Pulmonary artery endothelial cell (primary cell): ENCODE results near the gene ABLIM3. TPM values are rescaled to one million over a fixed set of nuclear protein-coding genes. Genes with fewer than 3 reads are reported as not detected.

Experiments
- DNase-seq: peaks from one replicate; pipeline ENCODE4 v3.0.0-alpha.2; 2011; ENCODE audit warnings: low read depth, low spot score
- total RNA-seq: library from RNA; depleted of rRNA; stranded (reverse); fragments of >200 nt; gene quantifications from 2 replicates; pipeline ENCODE4 v1.2.3, GENCODE V29; 2014

The ABLIM3 gene
- total RNA-seq, 1 donor from 2014 or later = 18.8 TPM

DNA sequence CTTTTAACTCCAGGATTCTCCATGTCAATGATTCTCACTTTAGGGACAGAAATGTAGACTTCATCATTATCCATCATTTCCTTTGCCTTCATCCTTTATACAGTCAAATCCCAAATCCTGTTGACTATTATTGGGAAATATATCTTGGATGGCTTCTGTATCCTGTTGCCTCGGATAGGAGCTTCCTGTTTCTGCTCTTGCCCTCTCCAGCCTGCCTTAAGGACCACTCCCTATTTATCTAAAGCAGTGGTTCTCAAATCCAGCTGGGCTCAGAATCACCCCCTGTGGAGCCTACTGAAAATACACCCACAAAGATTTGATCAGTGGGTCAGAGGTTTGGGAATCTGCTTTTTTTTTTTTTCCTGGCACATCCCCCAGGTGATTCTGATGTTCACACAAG is 138.8 kb downstream of the ABLIM3 start:
- DNase-seq = no peak

DNA sequence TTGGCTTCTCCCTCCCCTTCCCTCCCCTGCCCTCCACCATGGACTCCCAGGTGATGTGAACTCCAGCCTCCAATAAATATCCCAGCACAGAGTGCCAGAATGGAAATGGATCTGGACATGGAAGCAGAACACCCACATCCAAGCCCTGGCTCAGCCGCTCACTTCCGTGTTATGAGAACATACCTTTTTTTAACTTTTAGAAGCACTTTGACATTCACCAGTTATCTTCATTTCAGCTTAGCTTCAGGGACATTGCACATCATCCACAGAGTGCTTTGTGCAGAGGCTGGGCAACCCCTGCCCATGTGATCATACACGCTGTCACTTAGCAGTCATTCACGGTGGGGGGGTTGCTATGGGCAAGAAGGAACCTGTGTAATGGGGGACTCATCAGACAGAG is 139.5 kb downstream of the ABLIM3 start:
- DNase-seq = no peak

DNA sequence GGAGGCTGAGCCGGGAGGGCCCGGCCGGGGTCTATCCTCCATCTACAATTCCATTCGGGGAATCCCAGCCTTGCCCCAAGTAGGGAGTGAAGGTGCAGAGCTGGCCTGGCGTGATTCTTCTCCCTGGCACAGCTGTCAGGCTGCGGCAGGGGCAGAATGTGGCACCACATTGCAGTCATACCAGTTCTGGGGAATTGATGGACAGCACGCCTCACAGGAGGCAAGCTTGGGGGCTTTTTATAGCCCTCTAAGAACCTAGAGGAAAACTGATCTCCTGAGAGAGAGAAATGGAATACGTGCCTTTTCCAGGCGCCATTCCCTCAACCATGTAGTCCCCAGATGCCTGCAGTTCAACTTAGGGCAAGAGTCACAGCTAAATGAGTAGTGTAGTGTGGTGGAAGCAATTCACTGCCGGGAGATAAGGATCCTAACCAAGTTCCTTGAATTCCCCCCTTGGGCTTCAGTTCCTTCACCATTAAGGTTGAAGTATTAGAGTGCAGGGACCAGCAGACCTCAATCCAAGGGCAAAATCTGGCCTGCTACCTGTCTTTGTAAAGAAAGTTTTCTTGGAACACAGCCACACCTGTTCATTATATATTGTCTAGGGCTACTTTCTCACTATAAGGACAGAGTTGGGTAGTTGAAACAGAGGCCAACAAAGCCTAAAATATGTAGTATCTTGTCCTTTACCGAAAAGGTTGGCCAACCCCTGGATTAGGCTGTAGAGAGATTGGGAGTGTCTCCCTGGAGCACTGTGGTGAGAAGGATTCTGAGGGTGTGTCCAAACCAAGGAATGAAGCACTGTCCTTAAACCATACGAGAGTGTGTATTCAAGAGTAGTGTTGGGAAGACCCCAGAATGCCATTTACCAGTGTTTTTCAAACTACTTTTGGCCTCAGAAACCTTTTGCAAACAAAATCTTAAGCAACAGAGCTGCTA is 141.0 kb downstream of the ABLIM3 start:
- DNase-seq = no peak

DNA sequence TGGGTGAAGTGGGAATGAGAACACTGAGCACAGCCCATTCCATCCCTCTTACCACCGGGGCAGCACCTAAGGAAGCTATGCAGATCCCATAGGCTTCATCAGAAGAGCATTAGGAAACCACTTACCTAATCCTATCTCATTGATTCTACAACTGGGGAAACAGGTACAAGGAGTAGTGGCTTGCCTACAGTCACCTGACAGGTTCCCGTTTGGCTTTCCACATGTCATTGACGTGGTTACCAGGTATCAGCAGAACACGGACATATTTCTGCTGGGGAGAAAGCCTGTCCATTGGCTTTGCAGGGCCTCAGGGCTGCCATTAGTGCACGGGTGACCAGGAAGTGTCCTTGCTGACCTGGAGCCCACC is 141.7 kb downstream of the ABLIM3 start:
- DNase-seq = no peak

DNA sequence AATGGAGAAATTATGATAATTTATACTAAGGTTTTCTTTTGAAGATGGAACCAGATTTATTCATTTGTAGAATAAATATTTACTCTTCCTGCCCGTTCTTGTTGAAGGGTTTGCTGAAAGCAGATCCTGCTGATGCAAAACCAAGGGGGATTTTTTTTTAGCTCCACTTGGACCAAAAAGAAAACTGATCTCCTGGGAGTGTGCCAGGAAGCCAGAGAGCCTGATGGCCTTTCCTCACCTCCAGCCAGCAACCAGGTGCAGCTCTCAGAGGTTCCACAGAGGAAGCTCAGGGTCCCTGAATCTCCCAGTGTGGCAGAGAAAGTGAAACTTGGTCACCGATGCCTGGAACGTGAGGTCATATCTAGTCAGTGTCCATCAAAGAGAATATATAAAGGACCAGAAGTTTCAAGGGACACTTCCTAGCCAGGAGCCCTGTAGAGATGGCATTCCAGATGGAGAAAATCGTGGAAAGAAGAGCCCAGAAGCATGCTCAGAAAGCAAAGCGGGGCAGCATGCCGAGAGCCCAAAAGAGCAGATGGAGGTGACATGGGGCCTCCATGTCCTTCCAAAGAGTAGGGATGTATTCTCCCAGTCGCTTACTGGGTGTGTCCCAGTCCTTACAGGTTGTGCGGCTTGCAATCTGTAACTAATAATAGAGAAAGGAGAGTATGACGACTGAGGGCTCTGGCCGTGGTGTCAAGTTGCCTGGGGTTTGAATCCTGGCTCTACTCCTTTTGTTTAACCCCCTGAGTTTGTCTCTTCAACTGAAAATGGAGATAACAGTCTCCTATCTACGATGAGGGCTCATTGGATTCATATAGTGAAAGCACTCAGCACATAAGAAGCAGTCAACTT is 142.6 kb downstream of the ABLIM3 start:
- no peak for DNase-seq

DNA sequence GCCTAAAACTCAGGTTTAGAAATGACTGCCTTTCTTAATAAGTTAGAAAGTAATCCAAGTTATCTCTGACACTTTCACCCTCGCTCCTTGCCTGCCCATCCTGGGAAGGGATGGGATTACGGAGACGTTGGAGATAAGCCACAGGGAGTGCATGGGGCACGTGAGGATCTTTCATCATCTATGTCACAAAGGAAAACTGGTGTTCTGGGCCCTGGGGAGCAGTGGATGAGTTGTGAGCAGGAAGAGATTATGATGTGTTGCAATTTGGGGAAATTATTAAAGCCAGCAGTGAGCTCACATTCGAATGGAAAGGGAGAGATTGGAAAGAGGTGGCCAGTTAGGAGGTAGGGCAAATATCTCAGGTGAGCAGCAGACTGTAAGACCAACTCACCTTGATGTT is 143.2 kb downstream of the ABLIM3 start:
- no peak for DNase-seq

DNA sequence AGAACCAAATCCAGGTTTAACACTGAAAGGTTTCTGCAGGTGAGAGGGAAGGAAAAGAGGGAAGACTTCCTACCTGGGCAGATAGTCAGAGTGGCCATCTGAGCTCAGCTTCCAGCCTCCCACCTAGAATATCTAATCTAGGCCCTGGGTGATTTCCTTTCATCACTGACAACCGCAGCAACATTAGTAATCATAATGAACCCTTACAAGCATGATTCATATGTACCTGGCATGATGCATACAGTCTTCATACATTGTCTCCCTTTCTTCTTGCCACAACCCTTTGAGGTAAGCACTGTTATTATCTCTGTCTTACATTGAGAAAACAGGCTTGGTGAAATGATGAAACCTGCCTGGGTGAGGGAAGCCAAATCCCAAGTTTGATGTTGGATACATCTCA is 143.9 kb downstream of the ABLIM3 start:
- DNase-seq = no peak

DNA sequence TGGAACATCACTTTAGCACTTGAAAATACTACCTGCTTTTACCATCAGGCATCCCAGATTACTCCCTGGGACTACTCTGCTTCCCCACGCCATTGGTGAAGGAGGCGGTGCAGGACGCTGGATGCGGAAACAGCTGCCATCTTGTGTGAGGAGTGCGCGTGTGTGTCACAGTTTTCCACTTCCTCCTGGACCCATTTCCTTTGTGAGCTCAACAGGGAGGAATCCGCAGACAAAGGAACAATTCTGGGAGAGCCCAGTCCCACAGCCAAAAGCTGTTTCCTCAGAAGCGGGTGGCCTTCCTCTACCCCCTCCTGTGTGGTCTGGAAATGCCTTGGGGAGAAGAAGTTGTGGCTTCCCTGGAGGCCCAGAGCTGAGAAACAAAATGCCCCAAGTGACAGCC is 147.1 kb downstream of the ABLIM3 start:
- peak; percentile 89 for DNase-seq

DNA sequence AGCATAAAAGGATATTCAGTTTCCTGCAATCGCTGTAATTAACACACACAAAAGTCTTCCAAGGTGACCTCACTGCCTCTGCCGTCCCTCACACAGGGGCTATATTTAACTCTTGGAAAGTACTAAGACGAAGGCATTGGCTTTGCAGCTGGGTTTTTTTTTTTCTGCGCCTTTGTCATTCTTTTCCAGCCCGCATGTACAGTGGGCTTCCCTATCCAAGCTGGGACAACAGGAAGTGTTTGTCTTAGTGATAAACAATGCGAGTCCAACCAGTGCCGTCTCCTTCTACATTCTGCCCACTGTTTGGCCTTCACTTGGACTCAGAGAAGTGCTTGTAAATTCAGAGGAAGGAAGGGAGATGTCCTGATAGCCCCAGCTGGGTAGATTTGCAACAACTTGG is 148.0 kb downstream of the ABLIM3 start:
- peak; percentile 78 for DNase-seq

DNA sequence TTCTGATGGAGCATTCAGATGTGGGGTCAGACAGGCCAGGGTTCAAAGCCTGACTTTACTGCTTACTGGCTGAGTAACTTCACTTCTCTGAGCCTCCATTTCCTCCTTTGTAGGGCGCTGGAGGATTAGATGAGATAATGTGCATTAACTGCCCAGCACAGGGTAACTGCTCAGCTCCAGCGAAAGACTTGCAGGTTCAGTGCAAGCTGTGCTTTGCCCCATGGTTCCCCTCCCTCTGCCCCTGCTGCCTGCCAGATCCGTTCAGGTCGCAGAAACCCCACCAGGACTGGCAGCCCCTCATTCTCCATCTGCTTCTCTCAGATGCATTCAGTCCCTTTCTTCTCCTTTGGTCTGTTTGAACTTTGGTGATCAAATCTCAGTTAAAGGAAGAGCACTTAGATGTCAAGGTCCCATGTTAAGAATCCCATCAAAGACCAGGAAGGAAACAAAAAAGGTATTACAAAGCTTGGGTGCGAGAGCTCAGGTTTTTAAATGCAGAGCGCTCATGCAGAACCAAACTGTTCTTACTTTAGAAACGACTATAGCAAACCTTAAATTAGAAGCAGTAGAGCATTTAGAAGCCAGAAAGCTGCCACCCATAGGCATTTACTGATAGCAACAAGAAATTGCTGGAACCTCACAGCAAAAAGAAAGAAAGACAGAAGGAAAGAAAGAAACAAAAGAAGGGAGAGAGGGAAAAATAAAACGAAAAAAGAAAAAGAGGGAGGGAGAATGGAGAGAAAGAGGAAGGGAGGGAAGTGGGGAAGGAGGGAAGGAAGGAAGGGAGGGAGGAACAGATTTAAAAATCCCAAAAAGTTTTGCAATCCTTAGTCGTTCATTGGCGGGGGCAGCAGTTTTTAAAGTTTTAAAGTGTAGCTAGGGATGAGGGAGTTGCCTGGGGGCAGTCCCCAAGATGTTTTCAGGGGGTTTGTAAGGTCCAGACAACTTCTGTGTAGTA is 153.9 kb downstream of the ABLIM3 start:
- no peak for DNase-seq

DNA sequence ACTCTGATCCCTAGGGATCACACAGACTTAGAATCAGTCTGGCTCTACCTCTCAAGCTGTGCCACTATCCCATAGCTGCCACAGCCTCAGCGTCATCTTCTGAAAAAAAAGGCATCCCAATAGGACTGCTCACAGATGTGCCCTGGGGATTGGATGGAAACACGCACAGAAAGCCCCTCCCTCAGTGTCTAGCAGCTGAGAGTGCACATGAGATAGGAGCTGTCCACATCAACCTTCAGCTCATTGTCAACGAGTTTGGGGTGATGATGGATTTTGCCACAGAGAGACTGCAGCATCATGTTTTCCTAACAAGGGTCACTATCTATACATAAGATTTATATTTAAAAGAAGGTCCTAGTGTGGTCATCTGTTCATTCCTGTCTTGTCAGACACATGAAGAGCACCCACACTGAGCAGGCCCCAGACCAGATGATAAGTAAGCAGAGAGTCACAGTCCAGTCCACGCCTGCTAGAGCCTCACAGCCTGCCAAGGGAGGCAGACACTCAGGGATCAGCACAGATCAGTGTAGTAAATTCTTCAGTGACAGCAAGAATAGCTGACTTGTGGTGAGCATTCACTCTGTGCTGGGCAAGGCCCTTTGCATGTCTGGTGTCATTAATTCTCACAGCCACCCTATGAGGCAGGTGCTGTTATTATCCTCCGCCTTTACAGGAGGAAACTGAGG is 156.2 kb downstream of the ABLIM3 start:
- no peak for DNase-seq

DNA sequence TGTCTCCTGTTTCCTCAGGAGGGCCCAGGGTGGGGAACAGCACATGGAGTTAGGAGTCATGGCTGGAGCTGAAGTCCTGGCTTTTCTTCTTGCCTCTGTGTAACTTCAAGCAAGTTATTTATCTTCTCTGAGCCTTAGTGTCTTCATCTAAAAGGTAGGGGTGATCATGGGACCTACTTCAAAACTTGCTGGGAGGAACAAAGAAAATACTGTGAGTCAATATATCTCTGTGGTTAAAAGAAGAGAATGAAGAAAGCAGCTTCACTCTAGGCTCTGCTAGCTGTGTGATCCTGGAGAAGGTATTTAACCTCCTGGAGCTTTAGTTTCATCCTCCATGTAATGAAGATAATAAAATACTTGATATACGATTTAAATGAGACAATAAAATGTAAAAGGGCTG is 156.9 kb downstream of the ABLIM3 start:
- no peak for DNase-seq

DNA sequence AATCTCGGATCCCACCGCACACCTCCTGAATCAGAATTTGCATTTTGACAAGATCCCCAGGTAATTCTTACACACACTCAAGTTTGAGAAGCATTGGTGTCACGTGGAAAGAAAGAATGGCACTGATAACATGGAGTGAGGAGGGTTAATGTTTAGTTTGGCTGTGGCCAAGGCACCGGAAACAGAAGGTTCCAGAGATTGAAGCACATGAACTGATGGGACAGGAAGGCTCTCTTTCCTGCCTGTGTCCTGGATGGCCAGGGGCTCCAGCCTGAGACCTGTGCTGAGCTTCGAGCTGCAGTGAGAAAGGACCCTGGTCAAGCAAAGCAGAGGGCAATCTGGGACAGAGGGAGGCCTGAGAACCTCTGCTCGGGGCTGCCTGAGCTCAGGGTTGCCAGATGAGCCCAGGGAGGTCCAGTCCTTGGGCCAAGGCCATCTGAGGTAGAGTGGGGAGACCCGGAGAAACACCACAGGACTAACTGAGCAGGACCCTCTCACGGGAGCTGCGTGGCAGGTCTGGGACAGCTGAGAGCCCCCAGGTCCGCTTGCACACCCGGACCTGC is 157.6 kb downstream of the ABLIM3 start:
- DNase-seq = peak; percentile 91

DNA sequence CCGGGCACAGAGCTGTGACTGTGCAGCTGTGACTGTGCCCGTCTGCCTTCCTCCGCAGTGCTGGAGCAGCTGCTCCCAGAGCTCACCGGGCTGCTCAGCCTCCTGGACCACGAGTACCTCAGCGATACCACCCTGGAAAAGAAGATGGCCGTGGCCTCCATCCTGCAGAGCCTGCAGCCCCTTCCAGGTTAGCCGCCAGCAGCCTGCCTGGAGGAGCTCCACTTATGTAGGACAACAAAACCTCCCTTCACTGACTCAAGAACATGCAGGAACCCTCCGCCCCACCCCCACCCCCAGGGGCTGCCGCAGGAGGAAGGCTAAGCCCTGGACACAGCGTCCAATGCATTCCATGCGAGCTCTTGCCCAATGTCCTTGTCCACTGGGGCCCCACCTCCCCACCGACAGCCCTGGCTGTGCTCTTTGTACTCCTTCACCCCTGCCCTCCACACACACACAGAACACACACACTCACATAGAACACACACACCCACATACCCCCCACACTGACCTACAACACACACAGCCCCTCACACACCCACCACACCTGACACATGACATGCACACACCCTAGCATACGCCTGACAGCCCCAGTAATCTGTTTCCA is 158.3 kb downstream of the ABLIM3 start:
- no peak for DNase-seq

DNA sequence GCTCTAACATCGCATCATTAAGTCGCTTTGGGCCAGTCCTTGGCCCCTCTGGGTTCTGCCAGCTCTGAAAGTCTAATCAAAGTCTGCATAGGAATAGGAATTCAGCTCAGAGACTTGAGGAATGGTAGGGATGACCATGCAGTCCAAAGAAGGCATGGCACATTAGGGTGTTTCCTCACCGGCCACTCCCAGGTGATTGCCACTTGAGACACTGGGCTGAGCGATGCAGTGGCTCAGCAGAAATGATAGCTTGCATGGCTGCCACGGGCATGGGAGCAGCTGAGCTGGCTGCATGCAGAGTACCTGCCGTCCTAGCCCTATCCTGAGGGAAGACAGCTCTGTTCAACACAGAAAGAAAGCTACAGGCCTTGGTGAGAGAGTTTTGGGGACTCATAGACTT is 159.1 kb downstream of the ABLIM3 start:
- DNase-seq = no peak

DNA sequence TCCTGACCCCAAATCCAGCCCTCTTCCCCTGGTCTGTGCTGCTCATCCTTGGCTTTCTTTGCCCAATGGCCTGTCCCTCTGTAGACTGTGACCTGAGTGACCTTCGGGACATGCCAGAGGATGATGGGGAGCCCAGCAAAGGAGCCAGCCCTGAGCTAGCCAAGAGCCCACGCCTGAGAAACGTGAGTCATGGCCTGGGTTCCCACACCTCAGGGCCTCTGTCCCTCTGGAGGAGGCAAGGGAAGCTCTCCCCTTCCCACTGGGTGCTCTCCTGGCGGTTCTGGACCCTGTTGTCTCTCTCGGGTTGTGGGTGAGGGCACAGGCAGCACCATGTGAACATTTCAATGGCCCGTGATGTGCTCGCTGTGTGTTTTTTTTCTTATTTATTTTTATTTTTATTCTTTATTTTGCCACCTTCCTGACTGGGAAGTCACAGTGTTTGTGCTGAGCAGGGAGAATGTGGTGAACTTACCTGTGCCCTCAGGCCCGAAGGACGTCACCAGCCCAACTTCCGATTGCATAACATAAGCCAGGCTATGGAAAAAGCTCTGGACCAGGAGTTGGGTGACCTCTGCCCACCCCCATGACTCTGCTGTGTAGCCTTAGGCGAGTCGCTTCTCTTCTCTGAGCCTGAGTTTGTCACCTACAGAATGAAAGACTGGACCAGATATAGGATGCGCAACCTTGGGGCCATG is 159.9 kb downstream of the ABLIM3 start:
- DNase-seq = no peak

DNA sequence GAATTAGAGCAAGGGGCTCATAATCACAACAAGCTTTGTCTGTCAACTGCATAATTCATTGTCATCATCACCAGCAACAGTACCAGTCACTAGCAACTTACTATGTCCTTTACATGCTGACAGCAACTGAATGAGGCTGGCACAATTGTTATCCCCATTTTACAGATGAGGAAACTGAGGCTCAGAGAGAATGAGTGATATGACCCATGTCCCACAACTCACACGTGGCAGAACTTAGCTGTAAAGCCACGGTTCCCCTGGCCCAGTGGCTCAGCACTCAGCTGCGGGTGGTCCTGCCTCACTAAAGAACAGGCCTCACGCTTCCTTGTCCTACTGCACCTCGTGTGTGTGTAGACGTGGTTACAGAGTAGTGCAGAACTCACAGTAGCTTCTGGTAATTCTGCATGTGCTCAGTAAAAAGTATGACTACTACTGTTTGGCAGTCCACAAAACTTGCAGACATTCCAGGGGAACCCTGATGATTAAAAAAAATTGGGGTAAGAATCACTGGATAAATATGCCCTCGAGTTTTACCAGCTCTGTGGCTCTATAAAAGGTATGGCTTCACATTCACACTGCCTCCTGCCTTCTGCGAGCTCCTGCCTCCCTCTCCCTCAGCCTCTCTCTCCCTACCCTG is 160.6 kb downstream of the ABLIM3 start:
- no peak for DNase-seq

DNA sequence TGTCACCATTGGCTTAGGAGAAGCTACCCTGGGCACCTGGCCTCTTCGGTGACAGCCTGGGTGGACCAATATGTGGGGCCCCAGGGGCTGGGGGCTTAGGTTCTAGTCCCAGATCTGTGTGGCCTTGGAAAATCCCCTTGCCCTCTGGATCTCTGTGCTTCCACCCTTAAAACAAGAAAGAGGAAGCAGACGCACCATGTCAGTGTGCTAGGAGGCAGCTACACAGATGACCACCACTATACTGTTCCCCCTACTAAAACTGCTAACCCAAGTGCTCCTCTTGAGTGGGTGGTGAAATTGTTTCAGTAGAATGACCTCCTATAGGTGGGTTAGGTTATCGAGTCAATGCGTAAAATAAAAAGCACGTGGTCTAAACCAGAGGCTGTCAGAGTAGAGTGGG is 161.3 kb downstream of the ABLIM3 start:
- DNase-seq = no peak

DNA sequence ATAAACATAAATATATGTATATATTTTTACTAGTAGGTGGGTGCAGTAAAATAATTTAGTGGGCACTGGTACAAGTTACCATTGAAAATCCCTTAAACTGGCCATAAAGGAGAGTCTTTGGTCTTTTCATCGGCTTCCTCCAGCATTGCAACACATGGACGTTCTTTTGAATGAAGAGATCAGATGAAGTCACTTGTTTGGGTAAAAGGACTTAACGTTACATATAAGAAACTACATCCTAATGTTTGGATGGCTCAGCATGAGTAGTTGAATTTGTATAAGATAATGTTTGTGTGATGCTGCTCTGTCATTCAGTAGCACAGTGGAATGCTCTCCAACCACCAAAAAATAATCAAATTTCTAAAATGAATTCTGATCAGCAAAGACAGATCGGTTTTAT is 161.9 kb downstream of the ABLIM3 start:
- DNase-seq = no peak
